Large intestine (tissue), 3 donors: Measurements from ENCODE around the gene SASH1. TPM values are rescaled to one million over a fixed set of nuclear protein-coding genes. Genes with fewer than 3 reads are reported as not detected.

Source experiments
- DNase-seq, 2 donors: peaks; one replicate each; pipeline versions ENCODE4 v3.0.0 to v3.0.0-alpha.2; 2013
- H3K27ac ChIP-seq: one replicate; pipeline ENCODE4 v1.5.1; 2013; ENCODE audit warnings: low read length
- H3K27me3 ChIP-seq: 2 replicates; pipeline ENCODE4 v1.6.1; 2013; ENCODE audit warnings: low read length; ENCODE audit not compliant: control insufficient read depth, insufficient read depth
- H3K36me3 ChIP-seq: 2 replicates; pipeline ENCODE4 v1.6.1; 2013; ENCODE audit warnings: low read length; ENCODE audit not compliant: control insufficient read depth, insufficient read depth
- H3K4me1 ChIP-seq: one replicate; pipeline ENCODE4 v1.6.1; 2013; ENCODE audit warnings: low read length; ENCODE audit not compliant: control insufficient read depth, insufficient read depth
- H3K4me3 ChIP-seq: one replicate; pipeline ENCODE4 v1.5.1; 2013; ENCODE audit warnings: low read length
- H3K9me3 ChIP-seq: one replicate; pipeline ENCODE4 v1.6.1; 2013; ENCODE audit warnings: mild to moderate bottlenecking, low read depth, low read length, moderate library complexity; ENCODE audit not compliant: control insufficient read depth
- WGBS: methylation state at CpG from one replicate; pipeline ENCODE4 v1.1.5; 2013; ENCODE audit warnings: low lambda C conversion rate; ENCODE audit not compliant: insufficient coverage; 5-methylcytosine and 5-hydroxymethylcytosine counted together
- polyA plus RNA-seq: library from polyadenylated mRNA; unstranded; fragments of 120-200 nt; gene quantifications from one replicate; pipeline ENCODE4 v1.2.1, GENCODE V29; 2013

SASH1 gene
- polyA plus RNA-seq, 1 donor: 15.9 TPM

- Histone ChIP-seq H3K27ac (no peak overlapping the region), H3K36me3 (no peaks in the 10 kb centered on the region), H3K4me1 (no peaks in the 10 kb centered on the region), H3K9me3 (no peaks in the 10 kb centered on the region), H3K27me3 (no peaks in the 10 kb centered on the region), H3K4me3 (no peak overlapping the region)
- WGBS: 82% methylated on average over 2 of the region's 7 CpGs
- no peak for DNase-seq
Observed at GRCh38 chr6:148416330-148416965, 73.8 kb downstream of the SASH1 start.

- no peak for DNase-seq
- H3K36me3 ChIP-seq: no peaks in the 10 kb centered on the region
- no peaks in the 10 kb centered on the region for H3K9me3 ChIP-seq
- no CpG with 5 or more reads among the region's 8 CpGs for WGBS
- H3K4me1 ChIP-seq: no peaks in the 10 kb centered on the region
- H3K4me3 ChIP-seq: no peak overlapping the region
- H3K27me3 ChIP-seq: no peaks in the 10 kb centered on the region
- no peak overlapping the region for H3K27ac ChIP-seq
Observed at GRCh38 chr6:148417045-148417444, 74.4 kb downstream of the SASH1 start.

- no peak overlapping the region for H3K27ac ChIP-seq
- H3K9me3 ChIP-seq: no peaks in the 10 kb centered on the region
- WGBS: 73% methylated on average over 2 of the region's 5 CpGs
- no peaks in the 10 kb centered on the region for H3K27me3 ChIP-seq
- no peak overlapping the region for H3K4me3 ChIP-seq
- H3K36me3 ChIP-seq: no peaks in the 10 kb centered on the region
- no peak for DNase-seq
- no peaks in the 10 kb centered on the region for H3K4me1 ChIP-seq
Observed at GRCh38 chr6:148419430-148419829, 76.8 kb downstream of the SASH1 start.

GRCh38 chr6:148422085-148422484 is 79.4 kb downstream of the SASH1 start:
- Histone ChIP-seq H3K27me3 (no peaks in the 10 kb centered on the region), H3K36me3 (no peaks in the 10 kb centered on the region), H3K4me1 (no peaks in the 10 kb centered on the region), H3K9me3 (no peaks in the 10 kb centered on the region), H3K27ac (no peak overlapping the region), H3K4me3 (no peak overlapping the region)
- WGBS: 100% methylated on average over 2 of the region's 4 CpGs
- DNase-seq: no peak

- no peak for DNase-seq
- H3K4me1 ChIP-seq: no peaks in the 10 kb centered on the region
- H3K9me3 ChIP-seq: no peaks in the 10 kb centered on the region
- no peaks in the 10 kb centered on the region for H3K27me3 ChIP-seq
- H3K27ac ChIP-seq: no peak overlapping the region
- H3K4me3 ChIP-seq: no peak overlapping the region
- H3K36me3 ChIP-seq: no peaks in the 10 kb centered on the region
- no CpG with 5 or more reads among the region's 4 CpGs for WGBS
Observed at GRCh38 chr6:148423133-148423532, 80.5 kb downstream of the SASH1 start.

GRCh38 chr6:148423601-148424270 is 81.1 kb downstream of the SASH1 start:
- Histone ChIP-seq H3K27me3 (no peaks in the 10 kb centered on the region), H3K4me3 (no peak overlapping the region), H3K36me3 (no peaks in the 10 kb centered on the region), H3K4me1 (no peaks in the 10 kb centered on the region), H3K27ac (no peak overlapping the region), H3K9me3 (no peaks in the 10 kb centered on the region)
- WGBS: 90% methylated on average over 2 of the region's 9 CpGs
- no peak for DNase-seq

- no peaks in the 10 kb centered on the region for H3K4me1 ChIP-seq
- WGBS: no CpG with 5 or more reads among the region's 2 CpGs
- no peak for DNase-seq
Observed at GRCh38 chr6:148425443-148425842, 82.8 kb downstream of the SASH1 start.

GRCh38 chr6:148426317-148426977 is 83.8 kb downstream of the SASH1 start:
- no peak for DNase-seq
- WGBS: 83% methylated on average over 2 of the region's 9 CpGs
- Histone ChIP-seq H3K27me3 (no peaks in the 10 kb centered on the region), H3K4me1 (no peaks in the 10 kb centered on the region), H3K9me3 (no peaks in the 10 kb centered on the region), H3K27ac (no peak overlapping the region), H3K4me3 (no peak overlapping the region), H3K36me3 (no peaks in the 10 kb centered on the region)

More at GRCh38 chr6:148425443-148425842, 82.8 kb downstream of the SASH1 start:
- no peak overlapping the region for H3K27ac ChIP-seq
- H3K4me3 ChIP-seq: no peak overlapping the region
- H3K9me3 ChIP-seq: no peaks in the 10 kb centered on the region
- no peaks in the 10 kb centered on the region for H3K27me3 ChIP-seq
- H3K36me3 ChIP-seq: no peaks in the 10 kb centered on the region

GRCh38 chr6:148427333-148427732 is 84.7 kb downstream of the SASH1 start:
- no CpG with 5 or more reads among the region's 2 CpGs for WGBS
- no peaks in the 10 kb centered on the region for H3K9me3 ChIP-seq
- no peak overlapping the region for H3K27ac ChIP-seq
- no peaks in the 10 kb centered on the region for H3K4me1 ChIP-seq
- H3K4me3 ChIP-seq: no peak overlapping the region
- no peaks in the 10 kb centered on the region for H3K27me3 ChIP-seq
- no peaks in the 10 kb centered on the region for H3K36me3 ChIP-seq
- no peak for DNase-seq

- no CpG with 5 or more reads among the region's 4 CpGs for WGBS
- Histone ChIP-seq H3K27ac (no peak overlapping the region), H3K9me3 (no peaks in the 10 kb centered on the region), H3K27me3 (no peaks in the 10 kb centered on the region), H3K4me3 (no peak overlapping the region), H3K36me3 (no peaks in the 10 kb centered on the region), H3K4me1 (no peaks in the 10 kb centered on the region)
- no peak for DNase-seq
Observed at GRCh38 chr6:148429423-148429822, 86.8 kb downstream of the SASH1 start.
